ENCODE results near the gene EQTN.
"Not testable (repeated sequence)": the region's sequence is repeated elsewhere in the genome, so short reads cannot be mapped to it uniquely, and the experiment has no call there.

The EQTN gene

GRCh38 chr9:27247756-27248155, 49.2 kb downstream of the EQTN start:
- TF ChIP-seq, protein P1, sequence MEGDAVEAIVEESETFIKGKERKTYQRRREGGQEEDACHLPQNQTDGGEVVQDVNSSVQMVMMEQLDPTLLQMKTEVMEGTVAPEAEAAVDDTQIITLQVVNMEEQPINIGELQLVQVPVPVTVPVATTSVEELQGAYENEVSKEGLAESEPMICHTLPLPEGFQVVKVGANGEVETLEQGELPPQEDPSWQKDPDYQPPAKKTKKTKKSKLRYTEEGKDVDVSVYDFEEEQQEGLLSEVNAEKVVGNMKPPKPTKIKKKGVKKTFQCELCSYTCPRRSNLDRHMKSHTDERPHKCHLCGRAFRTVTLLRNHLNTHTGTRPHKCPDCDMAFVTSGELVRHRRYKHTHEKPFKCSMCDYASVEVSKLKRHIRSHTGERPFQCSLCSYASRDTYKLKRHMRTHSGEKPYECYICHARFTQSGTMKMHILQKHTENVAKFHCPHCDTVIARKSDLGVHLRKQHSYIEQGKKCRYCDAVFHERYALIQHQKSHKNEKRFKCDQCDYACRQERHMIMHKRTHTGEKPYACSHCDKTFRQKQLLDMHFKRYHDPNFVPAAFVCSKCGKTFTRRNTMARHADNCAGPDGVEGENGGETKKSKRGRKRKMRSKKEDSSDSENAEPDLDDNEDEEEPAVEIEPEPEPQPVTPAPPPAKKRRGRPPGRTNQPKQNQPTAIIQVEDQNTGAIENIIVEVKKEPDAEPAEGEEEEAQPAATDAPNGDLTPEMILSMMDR (IDR thresholded peaks at IDR 0.05; ENCODE audit: low read depth, low read length), result peak; percentile 75
- Histone ChIP-seq H3K4me1 (no peaks in the 10 kb centered on the region), H3K4me3 (ENCODE audit: low read depth, low read length) (no peak overlapping the region), H3K36me3 (no peaks in the 10 kb centered on the region), H3K27me3 (no peaks in the 10 kb centered on the region), H3K9me3 (no peaks in the 10 kb centered on the region)
- peak; percentile 48 for DNase-seq

- not testable (repeated sequence) for H3K4me1 ChIP-seq; H3K4me3 ChIP-seq (ENCODE audit: low read depth, low read length); H3K36me3 ChIP-seq; H3K9me3 ChIP-seq; H3K27me3 ChIP-seq
- DNase-seq, result peak; percentile 25
Measured at GRCh38 chr9:27239648-27240047, 57.3 kb downstream of the EQTN start.

Measured in BE2C (cell line).